HepG2 (cell line): Measurements from ENCODE around the gene SLC34A3. TPM values are rescaled to one million over a fixed set of nuclear protein-coding genes. Genes with fewer than 3 reads are reported as not detected.

Experiments used
- CSRNP2 ChIP-seq: sonication (generic); formaldehyde crosslinking; conservative IDR thresholded peaks from 2 replicates; pipeline ENCODE4 v1.8.0; 2022; ENCODE audit warnings: low read depth, missing genetic modification reagents
- MATR3 ChIP-seq: sonication (generic); formaldehyde crosslinking; IDR thresholded peaks from 2 replicates; pipeline ENCODE4 v1.4.0; 2020; ENCODE audit warnings: missing genetic modification reagents
- NFATC3 ChIP-seq: sonication (generic); formaldehyde crosslinking; IDR thresholded peaks from 2 replicates; pipeline ENCODE4 v1.5.1; 2020; ENCODE audit warnings: mild to moderate bottlenecking, missing genetic modification reagents
- PHB2 ChIP-seq: fragments of 450-650 bp; IDR thresholded peaks from 2 replicates; pipeline ENCODE4 v1.6.1; 2018; ENCODE audit not compliant: partially characterized antibody
- PHF21A ChIP-seq: sonication (generic); formaldehyde crosslinking; IDR thresholded peaks from 2 replicates; pipeline ENCODE4 v1.5.0; 2020; ENCODE audit warnings: mild to moderate bottlenecking, missing genetic modification reagents
- SMARCC2 ChIP-seq: fragments of 450-650 bp; IDR thresholded peaks from 2 replicates; pipeline ENCODE4 v1.6.1; 2017; ENCODE audit warnings: antibody characterized with exemption, mild to moderate bottlenecking
- TBX2 ChIP-seq: sonication (generic); formaldehyde crosslinking; IDR thresholded peaks from 2 replicates; pipeline ENCODE4 v1.5.0; 2020; ENCODE audit warnings: missing genetic modification reagents, mild to moderate bottlenecking, borderline replicate concordance
- ZNF121 ChIP-seq: sonication (generic); formaldehyde crosslinking; IDR thresholded peaks from 2 replicates; pipeline ENCODE4 v1.5.0; 2020; ENCODE audit warnings: mild to moderate bottlenecking, missing genetic modification reagents
- ZNF207 ChIP-seq: fragments of 450-650 bp; IDR thresholded peaks from 2 replicates; pipeline ENCODE4 v1.6.1; 2016; ENCODE audit warnings: antibody characterized with exemption, borderline replicate concordance
- ZNF260 ChIP-seq: sonication (generic); formaldehyde crosslinking; IDR thresholded peaks from 2 replicates; pipeline ENCODE4 v1.4.0; 2020; ENCODE audit warnings: missing genetic modification reagents, low read depth, mild to moderate bottlenecking, borderline replicate concordance
- ZNF3 ChIP-seq: IDR thresholded peaks from 2 replicates; pipeline ENCODE4 v1.7.0; 2017; ENCODE audit warnings: inconsistent platforms
- ZNF639 ChIP-seq: conservative IDR thresholded peaks from 2 replicates; pipeline ENCODE4 v1.6.1; 2018; ENCODE audit warnings: missing genetic modification reagents
- ZSCAN20 ChIP-seq: sonication (generic); formaldehyde crosslinking; IDR thresholded peaks from 2 replicates; pipeline ENCODE4 v1.4.0; 2020; ENCODE audit warnings: missing genetic modification reagents, mild to moderate bottlenecking, borderline replicate concordance
- polyA plus RNA-seq, 8 experiments: library from polyadenylated mRNA; depleted of rRNA in 3 of 8; stranded (reverse) in 7 of 8; unstranded in 1 of 8; fragments of >200 nt; fragmentation: Illumina TruSeq in 4 of 8; extraction: Trizol in 4 of 8; gene quantifications; 2 replicates each; pipeline versions ENCODE4 v1.2.1 to v1.2.3, GENCODE V29; 2011 to 2016; ENCODE audit warnings: low read depth in 4 of 8, missing spikeins in 1 of 8, mixed read lengths in 1 of 8; ENCODE audit not compliant: insufficient read depth in 1 of 8
- total RNA-seq, 5 experiments: library from RNA; depleted of rRNA; stranded (reverse); fragments of >200 nt; fragmentation: Illumina TruSeq; extraction: Trizol; gene quantifications; 2 replicates each; pipeline ENCODE4 v1.2.3, GENCODE V29; 2016; ENCODE audit warnings: low read depth in 1 of 5
- TF ChIP-seq, protein P1 (sequence below): sonication (generic); formaldehyde crosslinking; conservative IDR thresholded peaks from 2 replicates; pipeline ENCODE4 v1.5.0; 2020; ENCODE audit warnings: missing genetic modification reagents
- TF ChIP-seq, protein P2 (sequence below), 2 experiments: sonication (generic) in 1 of 2; formaldehyde crosslinking in 1 of 2; IDR thresholded peaks; 2 replicates each; pipeline versions ENCODE4 v1.4.0 to v1.6.1; 2018 to 2020; ENCODE audit warnings: missing genetic modification reagents in 2 of 2, borderline replicate concordance in 1 of 2, low read depth in 1 of 2, mild to moderate bottlenecking in 1 of 2, missing biosample characterization in 1 of 2
- TF ChIP-seq, protein P3 (sequence below): sonication (generic); formaldehyde crosslinking; IDR thresholded peaks from 2 replicates; pipeline ENCODE4 v1.4.0; 2020; ENCODE audit warnings: mild to moderate bottlenecking, missing genetic modification reagents
- TF ChIP-seq, protein P4 (sequence below): sonication (generic); formaldehyde crosslinking; IDR thresholded peaks from 2 replicates; pipeline ENCODE4 v1.5.0; 2020; ENCODE audit warnings: missing genetic modification reagents

Gene SLC34A3
- total and polyA plus RNA-seq, 2 of the 13 experiments (the other 11 are each of a cell fraction or from before 2014, with no cell fraction given) = 0.07 to 1.0 TPM

- TF ChIP-seq ZNF639 (CRISPR knock-in tag) (peak; percentile 89), ZNF260 (CRISPR knock-in tag) (no peak), PHF21A (CRISPR knock-in tag) (peak; percentile 53), TBX2 (CRISPR knock-in tag) (peak; percentile 84; the same call in 1 of the 2 replicates), PHB2 (no peak), ZNF207 (no peak), SMARCC2 (peak; percentile 93; the same call in 1 of the 2 replicates), NFATC3 (CRISPR knock-in tag) (0 out of 2 replicates have a peak, but pooled peaks have one; percentile 7), ZSCAN20 (CRISPR knock-in tag) (peak; percentile 74; the same call in 1 of the 2 replicates), ZNF121 (CRISPR knock-in tag) (no peak), CSRNP2 (CRISPR knock-in tag) (no peak), MATR3 (no peak), ZNF3 (no peak)
- TF ChIP-seq, protein P1, sequence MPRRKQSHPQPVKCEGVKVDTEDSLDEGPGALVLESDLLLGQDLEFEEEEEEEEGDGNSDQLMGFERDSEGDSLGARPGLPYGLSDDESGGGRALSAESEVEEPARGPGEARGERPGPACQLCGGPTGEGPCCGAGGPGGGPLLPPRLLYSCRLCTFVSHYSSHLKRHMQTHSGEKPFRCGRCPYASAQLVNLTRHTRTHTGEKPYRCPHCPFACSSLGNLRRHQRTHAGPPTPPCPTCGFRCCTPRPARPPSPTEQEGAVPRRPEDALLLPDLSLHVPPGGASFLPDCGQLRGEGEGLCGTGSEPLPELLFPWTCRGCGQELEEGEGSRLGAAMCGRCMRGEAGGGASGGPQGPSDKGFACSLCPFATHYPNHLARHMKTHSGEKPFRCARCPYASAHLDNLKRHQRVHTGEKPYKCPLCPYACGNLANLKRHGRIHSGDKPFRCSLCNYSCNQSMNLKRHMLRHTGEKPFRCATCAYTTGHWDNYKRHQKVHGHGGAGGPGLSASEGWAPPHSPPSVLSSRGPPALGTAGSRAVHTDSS (CRISPR knock-in tag) = peak; percentile 87; the same call in 1 of the 2 replicates
- TF ChIP-seq, protein P2, sequence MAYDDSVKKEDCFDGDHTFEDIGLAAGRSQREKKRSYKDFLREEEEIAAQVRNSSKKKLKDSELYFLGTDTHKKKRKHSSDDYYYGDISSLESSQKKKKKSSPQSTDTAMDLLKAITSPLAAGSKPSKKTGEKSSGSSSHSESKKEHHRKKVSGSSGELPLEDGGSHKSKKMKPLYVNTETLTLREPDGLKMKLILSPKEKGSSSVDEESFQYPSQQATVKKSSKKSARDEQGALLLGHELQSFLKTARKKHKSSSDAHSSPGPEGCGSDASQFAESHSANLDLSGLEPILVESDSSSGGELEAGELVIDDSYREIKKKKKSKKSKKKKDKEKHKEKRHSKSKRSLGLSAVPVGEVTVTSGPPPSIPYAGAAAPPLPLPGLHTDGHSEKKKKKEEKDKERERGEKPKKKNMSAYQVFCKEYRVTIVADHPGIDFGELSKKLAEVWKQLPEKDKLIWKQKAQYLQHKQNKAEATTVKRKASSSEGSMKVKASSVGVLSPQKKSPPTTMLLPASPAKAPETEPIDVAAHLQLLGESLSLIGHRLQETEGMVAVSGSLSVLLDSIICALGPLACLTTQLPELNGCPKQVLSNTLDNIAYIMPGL (CRISPR knock-in tag; IDR thresholded peaks at IDR 0.05; ENCODE audit: borderline replicate concordance in 1 of 2, low read depth in 1 of 2) = peak; percentile 58 to 84; a peak in 3 of 4 replicates
- TF ChIP-seq, protein P3, sequence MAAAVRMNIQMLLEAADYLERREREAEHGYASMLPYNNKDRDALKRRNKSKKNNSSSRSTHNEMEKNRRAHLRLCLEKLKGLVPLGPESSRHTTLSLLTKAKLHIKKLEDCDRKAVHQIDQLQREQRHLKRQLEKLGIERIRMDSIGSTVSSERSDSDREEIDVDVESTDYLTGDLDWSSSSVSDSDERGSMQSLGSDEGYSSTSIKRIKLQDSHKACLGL (CRISPR knock-in tag) = peak; percentile 86
- TF ChIP-seq, protein P4, sequence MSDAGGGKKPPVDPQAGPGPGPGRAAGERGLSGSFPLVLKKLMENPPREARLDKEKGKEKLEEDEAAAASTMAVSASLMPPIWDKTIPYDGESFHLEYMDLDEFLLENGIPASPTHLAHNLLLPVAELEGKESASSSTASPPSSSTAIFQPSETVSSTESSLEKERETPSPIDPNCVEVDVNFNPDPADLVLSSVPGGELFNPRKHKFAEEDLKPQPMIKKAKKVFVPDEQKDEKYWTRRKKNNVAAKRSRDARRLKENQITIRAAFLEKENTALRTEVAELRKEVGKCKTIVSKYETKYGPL (CRISPR knock-in tag) = no peak
Measured at GRCh38 chr9:137188490-137189296, 42.0 kb upstream of the SLC34A3 start, which contains the start of the genes ANAPC2 and SSNA1 (continued).
